Measurements from ENCODE around the gene SS18L1.

DNA sequence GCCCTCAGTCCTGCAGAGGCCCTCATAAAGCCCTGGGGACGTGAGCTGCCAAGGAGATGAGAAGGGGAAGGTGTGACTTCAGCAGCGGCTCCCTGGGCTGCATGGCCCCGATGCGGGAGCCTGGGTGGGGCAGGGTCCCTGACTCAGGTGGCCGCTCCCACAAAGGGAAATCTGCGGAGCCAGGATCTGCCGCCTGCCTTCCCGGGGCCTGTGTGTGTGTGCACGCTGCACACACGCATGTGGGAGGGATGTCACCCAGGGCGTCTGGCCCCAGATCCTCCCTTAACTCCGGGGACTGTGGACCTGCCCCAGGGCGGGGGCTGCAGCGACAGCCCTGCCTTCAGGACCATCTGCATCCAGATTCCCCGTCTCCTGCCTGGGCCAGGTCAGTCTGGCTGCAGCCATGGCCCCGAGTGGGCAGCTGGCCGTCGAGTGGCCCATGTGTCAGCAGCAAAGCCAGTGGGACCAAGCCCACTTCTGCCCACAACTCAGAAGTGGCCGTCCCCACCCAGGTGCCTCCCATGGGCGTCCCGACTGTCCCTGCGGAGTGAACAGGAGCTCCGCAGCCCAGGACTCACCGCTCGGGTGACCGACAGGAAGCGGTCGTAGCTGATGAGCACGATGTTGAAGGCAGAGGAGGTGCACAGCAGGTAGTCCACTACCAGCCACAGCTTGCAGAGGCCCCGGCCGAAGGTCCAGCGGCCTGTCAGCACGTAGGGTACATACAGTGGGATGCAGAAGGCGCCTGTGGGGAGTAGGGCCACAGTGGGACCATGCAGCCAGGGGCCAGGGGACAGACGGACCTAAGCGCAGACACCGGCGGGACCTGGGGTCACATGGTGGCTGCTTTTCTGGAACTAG, 74.6 kb downstream of the SS18L1 start:
- TF ChIP-seq POLR2A (IDR thresholded peaks at IDR 0.05), result no peak
- TF ChIP-seq, protein P1, sequence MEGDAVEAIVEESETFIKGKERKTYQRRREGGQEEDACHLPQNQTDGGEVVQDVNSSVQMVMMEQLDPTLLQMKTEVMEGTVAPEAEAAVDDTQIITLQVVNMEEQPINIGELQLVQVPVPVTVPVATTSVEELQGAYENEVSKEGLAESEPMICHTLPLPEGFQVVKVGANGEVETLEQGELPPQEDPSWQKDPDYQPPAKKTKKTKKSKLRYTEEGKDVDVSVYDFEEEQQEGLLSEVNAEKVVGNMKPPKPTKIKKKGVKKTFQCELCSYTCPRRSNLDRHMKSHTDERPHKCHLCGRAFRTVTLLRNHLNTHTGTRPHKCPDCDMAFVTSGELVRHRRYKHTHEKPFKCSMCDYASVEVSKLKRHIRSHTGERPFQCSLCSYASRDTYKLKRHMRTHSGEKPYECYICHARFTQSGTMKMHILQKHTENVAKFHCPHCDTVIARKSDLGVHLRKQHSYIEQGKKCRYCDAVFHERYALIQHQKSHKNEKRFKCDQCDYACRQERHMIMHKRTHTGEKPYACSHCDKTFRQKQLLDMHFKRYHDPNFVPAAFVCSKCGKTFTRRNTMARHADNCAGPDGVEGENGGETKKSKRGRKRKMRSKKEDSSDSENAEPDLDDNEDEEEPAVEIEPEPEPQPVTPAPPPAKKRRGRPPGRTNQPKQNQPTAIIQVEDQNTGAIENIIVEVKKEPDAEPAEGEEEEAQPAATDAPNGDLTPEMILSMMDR (IDR thresholded peaks at IDR 0.05 in 8 of 11, conservative IDR thresholded peaks at IDR 0.05 in 3 of 11), result no peak
- no peak for TF ChIP-seq POLR2AphosphoS5 (IDR thresholded peaks at IDR 0.05)

Data from spleen (tissue), 7 donors.